Measurements from ENCODE around the gene AGRN.
"Not testable (repeated sequence)": the region's sequence is repeated elsewhere in the genome, so short reads cannot be mapped to it uniquely, and the experiment has no call there.

DNA sequence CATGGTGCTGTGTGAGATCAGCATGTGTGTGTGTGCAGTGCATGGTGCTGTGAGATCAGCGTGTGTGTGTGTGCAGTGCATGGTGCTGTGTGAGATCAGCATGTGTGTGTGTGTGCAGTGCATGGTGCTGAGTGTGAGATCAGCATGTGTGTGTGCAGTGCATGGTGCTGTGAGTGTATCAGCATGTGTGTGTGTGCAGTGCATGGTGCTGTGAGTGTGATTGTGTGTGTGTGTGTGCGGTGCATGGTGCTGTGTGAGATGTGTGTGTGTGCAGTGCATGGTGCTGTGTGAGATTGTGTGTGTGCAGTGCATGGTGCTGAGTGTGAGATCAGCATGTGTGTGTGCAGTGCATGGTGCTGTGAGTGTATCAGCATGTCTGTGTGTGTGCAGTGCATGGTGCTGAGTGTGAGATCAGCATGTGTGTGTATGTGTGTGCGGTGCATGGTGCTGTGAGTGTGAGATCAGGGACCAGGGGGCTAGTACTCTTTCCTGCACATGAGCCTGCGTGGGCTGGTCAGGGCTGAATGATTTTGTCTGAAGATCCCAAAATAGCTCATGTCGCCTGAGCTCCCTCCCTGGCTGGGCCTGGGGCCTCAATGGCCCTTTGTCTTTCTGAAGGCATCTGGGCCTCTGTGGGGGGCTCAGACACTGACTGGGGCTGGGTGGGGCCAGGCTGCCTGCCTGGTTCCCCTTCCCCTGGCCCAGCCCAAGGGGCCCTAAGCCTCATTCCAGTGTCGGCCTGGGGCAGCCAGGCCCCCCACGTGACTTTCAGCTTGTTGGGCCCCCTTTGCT is 11.1 kb downstream of the AGRN start:
- TF ChIP-seq, protein P1, sequence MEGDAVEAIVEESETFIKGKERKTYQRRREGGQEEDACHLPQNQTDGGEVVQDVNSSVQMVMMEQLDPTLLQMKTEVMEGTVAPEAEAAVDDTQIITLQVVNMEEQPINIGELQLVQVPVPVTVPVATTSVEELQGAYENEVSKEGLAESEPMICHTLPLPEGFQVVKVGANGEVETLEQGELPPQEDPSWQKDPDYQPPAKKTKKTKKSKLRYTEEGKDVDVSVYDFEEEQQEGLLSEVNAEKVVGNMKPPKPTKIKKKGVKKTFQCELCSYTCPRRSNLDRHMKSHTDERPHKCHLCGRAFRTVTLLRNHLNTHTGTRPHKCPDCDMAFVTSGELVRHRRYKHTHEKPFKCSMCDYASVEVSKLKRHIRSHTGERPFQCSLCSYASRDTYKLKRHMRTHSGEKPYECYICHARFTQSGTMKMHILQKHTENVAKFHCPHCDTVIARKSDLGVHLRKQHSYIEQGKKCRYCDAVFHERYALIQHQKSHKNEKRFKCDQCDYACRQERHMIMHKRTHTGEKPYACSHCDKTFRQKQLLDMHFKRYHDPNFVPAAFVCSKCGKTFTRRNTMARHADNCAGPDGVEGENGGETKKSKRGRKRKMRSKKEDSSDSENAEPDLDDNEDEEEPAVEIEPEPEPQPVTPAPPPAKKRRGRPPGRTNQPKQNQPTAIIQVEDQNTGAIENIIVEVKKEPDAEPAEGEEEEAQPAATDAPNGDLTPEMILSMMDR (IDR thresholded peaks at IDR 0.05), result not testable (repeated sequence)
- TF ChIP-seq POLR2A (IDR thresholded peaks at IDR 0.05), result not testable (repeated sequence)

All from Peyer's patch (tissue), 4 donors.